ENCODE results near the gene CAPN5. TPM values are rescaled to one million over a fixed set of nuclear protein-coding genes. Genes with fewer than 3 reads are reported as not detected.

The CAPN5 gene
- total and polyA plus RNA-seq, 10 of the 15 experiments (the other 5 are each of a cell fraction or from before 2014, with no cell fraction given): 0.02 to 0.33 (median 0.07) TPM; not detected in 3

DNA sequence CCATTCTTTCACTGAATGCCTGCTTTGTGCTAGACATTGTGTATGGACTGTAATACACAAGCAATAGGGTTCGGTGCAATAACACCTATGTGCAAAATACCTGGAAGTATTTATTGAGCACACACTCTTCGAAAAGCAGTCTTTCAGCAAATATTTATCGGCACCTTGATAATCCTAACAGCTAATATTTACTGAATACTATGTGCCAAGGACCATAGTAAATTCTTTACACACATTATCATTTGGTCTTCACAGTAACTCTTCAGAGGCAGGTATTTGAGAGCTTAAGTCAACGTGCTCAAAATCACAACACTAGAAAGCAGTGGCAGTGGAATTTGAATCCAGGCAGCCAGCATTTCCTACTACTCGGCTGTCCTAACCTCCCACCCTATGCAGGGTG, 30.4 kb upstream of the CAPN5 start:
- CTCF ChIA-PET: interaction anchor here (1.1 to 2.0 kb wide), 6 partner anchors 11 to 118 kb away, joined by 3 to 11 read pairs (median 4); no protein-coding TSS in a partner anchor

More for the DNA sequence above, 30.4 kb upstream of the CAPN5 start:
- ATAC-seq (no peak), FAIRE-seq (no peak), DNase-seq (ENCODE audit: low read depth, low spot score) (no peak)
- RAD21 ChIA-PET (ENCODE audit: unreplicated experiment): interaction anchor here (1.1 kb wide), 1 partner anchor 116 kb away, joined by 3 read pairs; no protein-coding TSS in a partner anchor
- TF ChIP-seq STAT1 (conservative IDR thresholded peaks at IDR 0.05) (no peak), KAT2A (conservative IDR thresholded peaks at IDR 0.05; ENCODE audit: control insufficient read depth, low read depth, low read length) (no peak), RBBP5 (conservative IDR thresholded peaks at IDR 0.05) (no peak), CREM (IDR thresholded peaks at IDR 0.05; ENCODE audit: low read depth) (no peak), PAX5 (IDR thresholded peaks at IDR 0.05; ENCODE audit: borderline replicate concordance, low read depth, low read length) (no peak), BACH1 (IDR thresholded peaks at IDR 0.05; ENCODE audit: borderline replicate concordance) (no peak), BMI1 (IDR thresholded peaks at IDR 0.05; ENCODE audit: borderline replicate concordance) (no peak), NFIC (IDR thresholded peaks at IDR 0.05; ENCODE audit: low read depth, low read length) (no peak)
- TF ChIP-seq, protein P1, sequence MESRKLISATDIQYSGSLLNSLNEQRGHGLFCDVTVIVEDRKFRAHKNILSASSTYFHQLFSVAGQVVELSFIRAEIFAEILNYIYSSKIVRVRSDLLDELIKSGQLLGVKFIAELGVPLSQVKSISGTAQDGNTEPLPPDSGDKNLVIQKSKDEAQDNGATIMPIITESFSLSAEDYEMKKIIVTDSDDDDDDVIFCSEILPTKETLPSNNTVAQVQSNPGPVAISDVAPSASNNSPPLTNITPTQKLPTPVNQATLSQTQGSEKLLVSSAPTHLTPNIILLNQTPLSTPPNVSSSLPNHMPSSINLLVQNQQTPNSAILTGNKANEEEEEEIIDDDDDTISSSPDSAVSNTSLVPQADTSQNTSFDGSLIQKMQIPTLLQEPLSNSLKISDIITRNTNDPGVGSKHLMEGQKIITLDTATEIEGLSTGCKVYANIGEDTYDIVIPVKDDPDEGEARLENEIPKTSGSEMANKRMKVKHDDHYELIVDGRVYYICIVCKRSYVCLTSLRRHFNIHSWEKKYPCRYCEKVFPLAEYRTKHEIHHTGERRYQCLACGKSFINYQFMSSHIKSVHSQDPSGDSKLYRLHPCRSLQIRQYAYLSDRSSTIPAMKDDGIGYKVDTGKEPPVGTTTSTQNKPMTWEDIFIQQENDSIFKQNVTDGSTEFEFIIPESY (IDR thresholded peaks at IDR 0.05): no peak
- TF ChIP-seq, protein P2, sequence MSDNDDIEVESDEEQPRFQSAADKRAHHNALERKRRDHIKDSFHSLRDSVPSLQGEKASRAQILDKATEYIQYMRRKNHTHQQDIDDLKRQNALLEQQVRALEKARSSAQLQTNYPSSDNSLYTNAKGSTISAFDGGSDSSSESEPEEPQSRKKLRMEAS (IDR thresholded peaks at IDR 0.05; ENCODE audit: low read depth, low read length): no peak
- Histone ChIP-seq H3K9me3 (replicated peaks; ENCODE audit: control insufficient read depth, insufficient read depth, low read length) (no peaks in the 10 kb centered on the region; the same call in 2 of the 3 replicates), H3K27me3 (replicated peaks in 1 of 2; ENCODE audit: control insufficient read depth in 2 of 2, insufficient read depth in 2 of 2, low read length in 1 of 2) (peaks cover 1 to 4% of the 10 kb centered on the region in 2 experiments; a peak in 2 of 4 replicates), H3K9ac (ENCODE audit: control insufficient read depth, insufficient read depth, low read length) (no peak overlapping the region), H3K4me1 (ENCODE audit: control insufficient read depth, insufficient read depth, low read length) (peaks cover 6% of the 10 kb centered on the region), H2AFZ (ENCODE audit: control insufficient read depth, low read depth, low read length) (no peak overlapping the region), H3K4me2 (ENCODE audit: control insufficient read depth, insufficient read depth) (no peak overlapping the region), H3K36me3 (ENCODE audit: control insufficient read depth in 2 of 2, insufficient read depth in 2 of 2, low read length in 1 of 2) (no peaks in the 10 kb centered on the region), H3K4me3 (no peak overlapping the region), H4K20me1 (ENCODE audit: control insufficient read depth, insufficient read depth) (no peaks in the 10 kb centered on the region), H3K27ac (ENCODE audit: control insufficient read depth, insufficient read depth) (no peak overlapping the region), H3K79me2 (ENCODE audit: control insufficient read depth, insufficient read depth, low read length) (no peaks in the 10 kb centered on the region)
- POLR2A ChIA-PET: no interaction called here
- BruUV-seq (replicated peaks): no TSS peak
- in situ Hi-C loops (cut with MboI): no loop called here
- intact Hi-C loops (cut with micrococcal nuclease; ENCODE audit: unreplicated experiment): no loop called here
- 54% methylated on average over 5 of the region's 5 CpGs for WGBS (ENCODE audit: insufficient coverage, insufficient replicate concordance, low lambda C conversion rate, missing lambda C conversion rate)
- SMC1A ChIA-PET (ENCODE audit: uncharacterized antibody, unreplicated experiment): interaction anchor here (1.7 to 4.6 kb wide), 2 partner anchors 12 to 117 kb away, joined by 5 to 28 read pairs; no protein-coding TSS in a partner anchor
